ENCODE data around the gene PRRG2. TPM values are rescaled to one million over a fixed set of nuclear protein-coding genes. Genes with fewer than 3 reads are reported as not detected.

Gene PRRG2
- total and polyA plus RNA-seq, 7 experiments from 2014 or later = 0.30 to 2.9 (median 0.54) TPM; not detected in 1

Other genes with a start within 250 kb of the PRRG2 start
- gene CD37, start 245.9 kb upstream of the PRRG2 start, total RNA-seq = 100 to 1,000 TPM; 269 to 416 (median 345) TPM
- gene CD37, start 245.9 kb upstream of the PRRG2 start, polyA plus RNA-seq = 100 to 1,000 TPM; 192 to 226 TPM
- under 1 TPM in 1 of 5 experiments, not detected in 4; 0.29 TPM for gene TEAD2, start 218.9 kb upstream of the PRRG2 start, total RNA-seq
- gene TEAD2, start 218.9 kb upstream of the PRRG2 start, polyA plus RNA-seq = not detected
- gene DKKL1, start 217.4 kb upstream of the PRRG2 start, total RNA-seq = not detected
- not detected for gene DKKL1, start 217.4 kb upstream of the PRRG2 start, polyA plus RNA-seq
- gene KASH5, start 193.1 kb upstream of the PRRG2 start, total RNA-seq = under 1 TPM in 3 of 5 experiments, not detected in 2; 0.27 to 0.97 (median 0.42) TPM
- not detected for gene KASH5, start 193.1 kb upstream of the PRRG2 start, polyA plus RNA-seq
- gene PTH2, start 157.9 kb upstream of the PRRG2 start, total RNA-seq = not detected
- not detected for gene PTH2, start 157.9 kb upstream of the PRRG2 start, polyA plus RNA-seq
- not detected for gene GFY, start 155.9 kb upstream of the PRRG2 start, total RNA-seq
- gene GFY, start 155.9 kb upstream of the PRRG2 start, polyA plus RNA-seq = not detected
- under 1 TPM in 2 of 5 experiments, not detected in 3; 0.12 to 0.22 TPM for gene SLC17A7, start 139.8 kb upstream of the PRRG2 start, total RNA-seq
- gene SLC17A7, start 139.8 kb upstream of the PRRG2 start, polyA plus RNA-seq = not detected
- gene PIH1D1, start 129.5 kb upstream of the PRRG2 start, total RNA-seq = 100 to 1,000 TPM; 136 to 183 (median 159) TPM
- 10 to 100 TPM; 62.7 to 91.8 TPM for gene PIH1D1, start 129.5 kb upstream of the PRRG2 start, polyA plus RNA-seq
- 10 to 100 TPM; 27.6 to 38.1 (median 33.3) TPM for gene ALDH16A1, start 128.1 kb upstream of the PRRG2 start, total RNA-seq
- gene ALDH16A1, start 128.1 kb upstream of the PRRG2 start, polyA plus RNA-seq = 10 to 100 TPM; 28.3 to 37.8 TPM
- 100 to 1,000 TPM in 3 of 5 experiments, 10 to 100 TPM in 2; 90.6 to 401 (median 280) TPM for gene FLT3LG, start 107.1 kb upstream of the PRRG2 start, total RNA-seq
- gene FLT3LG, start 107.1 kb upstream of the PRRG2 start, polyA plus RNA-seq = 100 to 1,000 TPM; 148 to 168 TPM
- 1,000 to 10,000 TPM; 2,467 to 6,044 (median 5,762) TPM for gene RPL13A, start 93.7 kb upstream of the PRRG2 start, total RNA-seq
- gene RPL13A, start 93.7 kb upstream of the PRRG2 start, polyA plus RNA-seq = 1,000 to 10,000 TPM; 3,356 to 4,438 TPM
- gene RPS11, start 84.9 kb upstream of the PRRG2 start, total RNA-seq = 1,000 to 10,000 TPM; 2,065 to 3,362 (median 2,972) TPM
- 1,000 to 10,000 TPM; 2,125 to 2,254 TPM for gene RPS11, start 84.9 kb upstream of the PRRG2 start, polyA plus RNA-seq
- gene FCGRT, start 68.7 kb upstream of the PRRG2 start, total RNA-seq = 100 to 1,000 TPM in 1 of 5 experiments, 10 to 100 TPM in 3, 1 to 10 TPM in 1; 8.2 to 177 (median 47.5) TPM
- 100 to 1,000 TPM; 117 to 129 TPM for gene FCGRT, start 68.7 kb upstream of the PRRG2 start, polyA plus RNA-seq
- gene RCN3, start 53.3 kb upstream of the PRRG2 start, total RNA-seq = 10 to 100 TPM in 1 of 5 experiments, 1 to 10 TPM in 4; 1.9 to 14.5 (median 3.5) TPM
- gene RCN3, start 53.3 kb upstream of the PRRG2 start, polyA plus RNA-seq = 10 to 100 TPM in 1 of 2 donors, 1 to 10 TPM in 1; 6.9 to 12.3 TPM
- gene NOSIP, start 760 bp upstream of the PRRG2 start, total RNA-seq = 100 to 1,000 TPM; 222 to 267 (median 228) TPM
- 1,000 to 10,000 TPM in 1 of 2 donors, 100 to 1,000 TPM in 1; 933 to 1,232 TPM for gene NOSIP, start 760 bp upstream of the PRRG2 start, polyA plus RNA-seq
- 10 to 100 TPM; 45.6 to 69.4 (median 60.0) TPM for gene PRR12, start 9.9 kb downstream of the PRRG2 start, total RNA-seq
- under 1 TPM; 0.25 to 0.74 TPM for gene PRR12, start 9.9 kb downstream of the PRRG2 start, polyA plus RNA-seq
- 10 to 100 TPM; 11.0 to 18.6 (median 13.8) TPM for gene RRAS, start 58.8 kb downstream of the PRRG2 start, total RNA-seq
- 10 to 100 TPM; 31.8 to 37.0 TPM for gene RRAS, start 58.8 kb downstream of the PRRG2 start, polyA plus RNA-seq
- 10 to 100 TPM; 35.0 to 74.9 (median 48.8) TPM for gene SCAF1, start 60.9 kb downstream of the PRRG2 start, total RNA-seq
- 1 to 10 TPM; 1.4 to 3.7 TPM for gene SCAF1, start 60.9 kb downstream of the PRRG2 start, polyA plus RNA-seq
- gene IRF3, start 84.5 kb downstream of the PRRG2 start, total RNA-seq = 100 to 1,000 TPM; 176 to 346 (median 212) TPM
- 10 to 100 TPM; 55.5 to 80.7 TPM for gene IRF3, start 84.5 kb downstream of the PRRG2 start, polyA plus RNA-seq
- 10 to 100 TPM; 11.3 to 57.2 (median 22.6) TPM for gene BCL2L12, start 84.6 kb downstream of the PRRG2 start, total RNA-seq
- 10 to 100 TPM; 11.4 to 14.8 TPM for gene BCL2L12, start 84.6 kb downstream of the PRRG2 start, polyA plus RNA-seq
- gene PRMT1, start 96.0 kb downstream of the PRRG2 start, total RNA-seq = 100 to 1,000 TPM in 1 of 5 experiments, 10 to 100 TPM in 4; 73.1 to 169 (median 95.3) TPM
- 100 to 1,000 TPM; 126 to 145 TPM for gene PRMT1, start 96.0 kb downstream of the PRRG2 start, polyA plus RNA-seq
- gene ADM5, start 108.3 kb downstream of the PRRG2 start, total RNA-seq = 1 to 10 TPM; 2.8 to 7.5 (median 4.6) TPM
- under 1 TPM in 1 of 2 donors, not detected in 1; 0.34 TPM for gene ADM5, start 108.3 kb downstream of the PRRG2 start, polyA plus RNA-seq
- gene CPT1C, start 109.8 kb downstream of the PRRG2 start, total RNA-seq = 1 to 10 TPM in 4 of 5 experiments, under 1 TPM in 1; 0.96 to 6.0 (median 1.5) TPM
- gene CPT1C, start 109.8 kb downstream of the PRRG2 start, polyA plus RNA-seq = 1 to 10 TPM in 1 of 2 donors, not detected in 1; 1.7 TPM
- gene TSKS, start 182.0 kb downstream of the PRRG2 start, total RNA-seq = 1 to 10 TPM; 1.4 to 3.6 (median 2.8) TPM
- 1 to 10 TPM in 1 of 2 donors, under 1 TPM in 1; 0.51 to 1.1 TPM for gene TSKS, start 182.0 kb downstream of the PRRG2 start, polyA plus RNA-seq
- 10 to 100 TPM; 38.2 to 83.3 (median 56.7) TPM for gene AP2A1, start 185.7 kb downstream of the PRRG2 start, total RNA-seq
- 1 to 10 TPM; 3.8 to 8.3 TPM for gene AP2A1, start 185.7 kb downstream of the PRRG2 start, polyA plus RNA-seq
- 10 to 100 TPM; 16.0 to 28.4 (median 26.8) TPM for gene FUZ, start 232.0 kb downstream of the PRRG2 start, total RNA-seq
- gene FUZ, start 232.0 kb downstream of the PRRG2 start, polyA plus RNA-seq = 1 to 10 TPM; 3.8 to 6.3 TPM
- 10 to 100 TPM; 36.8 to 75.2 (median 55.4) TPM for gene MED25, start 237.0 kb downstream of the PRRG2 start, total RNA-seq
- 10 to 100 TPM; 10.8 to 16.7 TPM for gene MED25, start 237.0 kb downstream of the PRRG2 start, polyA plus RNA-seq

All from naive thymus-derived CD4-positive, alpha-beta T cell (primary cell).